GM20000 (cell line): ENCODE measurements around the gene NUP133.

ENCODE experiments used
- DNase-seq: peaks from one replicate; pipeline ENCODE4 v3.0.0; 2012; ENCODE audit warnings: low spot score
- TF ChIP-seq, protein P1 (sequence below): IDR thresholded peaks from 2 replicates; pipeline ENCODE4 v1.5.1; 2012; ENCODE audit warnings: mild to moderate bottlenecking, control low read depth; ENCODE audit errors: extremely low read depth, missing control alignments

The NUP133 gene

GRCh38 chr1:229547542-229547941 is 39.4 kb upstream of the NUP133 start:
- TF ChIP-seq, protein P1, sequence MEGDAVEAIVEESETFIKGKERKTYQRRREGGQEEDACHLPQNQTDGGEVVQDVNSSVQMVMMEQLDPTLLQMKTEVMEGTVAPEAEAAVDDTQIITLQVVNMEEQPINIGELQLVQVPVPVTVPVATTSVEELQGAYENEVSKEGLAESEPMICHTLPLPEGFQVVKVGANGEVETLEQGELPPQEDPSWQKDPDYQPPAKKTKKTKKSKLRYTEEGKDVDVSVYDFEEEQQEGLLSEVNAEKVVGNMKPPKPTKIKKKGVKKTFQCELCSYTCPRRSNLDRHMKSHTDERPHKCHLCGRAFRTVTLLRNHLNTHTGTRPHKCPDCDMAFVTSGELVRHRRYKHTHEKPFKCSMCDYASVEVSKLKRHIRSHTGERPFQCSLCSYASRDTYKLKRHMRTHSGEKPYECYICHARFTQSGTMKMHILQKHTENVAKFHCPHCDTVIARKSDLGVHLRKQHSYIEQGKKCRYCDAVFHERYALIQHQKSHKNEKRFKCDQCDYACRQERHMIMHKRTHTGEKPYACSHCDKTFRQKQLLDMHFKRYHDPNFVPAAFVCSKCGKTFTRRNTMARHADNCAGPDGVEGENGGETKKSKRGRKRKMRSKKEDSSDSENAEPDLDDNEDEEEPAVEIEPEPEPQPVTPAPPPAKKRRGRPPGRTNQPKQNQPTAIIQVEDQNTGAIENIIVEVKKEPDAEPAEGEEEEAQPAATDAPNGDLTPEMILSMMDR: no peak

GRCh38 chr1:229544587-229544986 is 36.4 kb upstream of the NUP133 start:
- no peak for DNase-seq
- TF ChIP-seq, protein P1: no peak

More at GRCh38 chr1:229547542-229547941, 39.4 kb upstream of the NUP133 start:
- no peak for DNase-seq

DNA sequence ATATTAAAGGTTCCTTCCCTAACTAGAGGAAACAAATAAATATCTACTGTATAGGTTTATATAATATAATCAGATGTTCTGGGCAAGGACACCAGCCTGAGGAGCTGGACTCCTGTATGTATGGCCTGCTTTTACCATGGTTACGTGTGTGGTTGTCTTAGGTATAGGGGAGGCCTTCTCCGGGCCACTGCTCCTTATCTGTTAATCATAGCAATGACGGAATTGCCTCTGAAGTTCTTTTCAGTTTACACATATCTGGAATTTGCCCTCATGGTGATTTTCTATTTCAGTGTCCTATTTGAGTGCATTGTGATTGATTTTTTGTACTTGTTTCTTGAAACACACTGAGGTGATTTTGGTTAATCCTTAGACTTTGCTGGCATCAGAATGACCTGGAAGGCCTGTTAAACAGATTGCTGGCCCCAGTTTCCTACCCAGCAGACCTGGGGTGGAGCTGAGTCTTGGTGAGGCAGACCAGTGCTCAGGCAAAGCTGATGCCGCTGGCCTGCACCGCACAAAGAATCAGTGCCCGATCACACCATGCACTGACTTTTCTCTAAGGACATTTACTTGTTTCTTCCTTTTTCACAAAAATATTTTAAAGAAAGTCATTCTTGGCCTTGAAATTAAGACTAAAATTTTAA is 31.8 kb upstream of the NUP133 start:
- no peak for DNase-seq
- TF ChIP-seq, protein P1: no peak

- TF ChIP-seq, protein P1: no peak
- DNase-seq: no peak
Observed at GRCh38 chr1:229538945-229539344, 30.8 kb upstream of the NUP133 start.

DNA sequence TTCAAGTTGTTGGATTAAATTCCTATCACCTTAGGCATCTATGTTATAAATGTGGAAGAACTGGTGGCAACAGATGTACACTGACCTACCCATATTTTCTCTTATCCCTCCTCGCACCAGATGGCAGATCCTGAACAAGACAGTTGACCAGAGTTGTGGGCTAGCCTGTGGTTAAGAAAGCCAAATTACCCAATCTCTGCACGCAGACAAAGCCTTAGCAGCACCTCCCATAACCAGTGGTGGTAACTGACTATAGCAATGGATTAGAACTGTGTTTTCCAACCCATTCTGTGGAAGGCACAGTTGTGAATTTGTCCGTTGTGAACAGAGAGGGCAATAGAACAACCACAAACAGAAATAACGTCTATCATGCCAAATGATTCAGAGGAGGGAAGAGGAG is 29.8 kb upstream of the NUP133 start:
- DNase-seq: no peak
- TF ChIP-seq, protein P1: no peak

GRCh38 chr1:229536982-229537381 is 28.8 kb upstream of the NUP133 start:
- DNase-seq: no peak
- TF ChIP-seq, protein P1: no peak

DNA sequence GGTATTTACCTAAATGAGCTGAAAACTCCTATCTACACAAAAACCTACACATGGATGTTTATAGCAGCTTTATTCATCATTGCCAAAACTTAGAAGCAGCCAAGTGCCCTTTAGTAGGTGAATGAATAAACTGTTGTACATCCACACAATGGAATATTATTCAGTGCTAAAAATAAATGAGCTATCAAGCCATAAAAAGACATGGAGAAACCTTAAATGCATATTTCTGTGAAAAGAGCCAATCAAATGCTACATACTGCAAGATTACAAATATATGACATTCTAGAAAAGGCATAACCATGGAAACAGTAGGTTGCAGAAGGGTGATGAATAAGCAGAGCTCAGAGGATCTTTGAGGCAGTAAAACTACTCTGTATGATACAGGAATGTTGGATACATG is 27.1 kb upstream of the NUP133 start:
- TF ChIP-seq, protein P1: no peak
- DNase-seq: no peak
